NCI-H2081 (cell line): ENCODE data around the gene ATXN1.
A peak's percentile ranks its signal among the peaks of the same experiment; 100 is the strongest.

Source experiments
- DNase-seq, 2 experiments: peaks; one replicate each; lab custom pipeline; 2025; lab: John Stamatoyannopoulos, UW

The ATXN1 gene

GRCh38 chr6:16783509-16783908 is 22.2 kb upstream of the ATXN1 start:
- DNase-seq, result peak in 1 of 2 experiments; percentile 37

GRCh38 chr6:16782278-16782677 is 21.0 kb upstream of the ATXN1 start:
- DNase-seq, result no peak

- DNase-seq, result no peak
Observed at GRCh38 chr6:16781348-16782169, 20.3 kb upstream of the ATXN1 start.

- no peak for DNase-seq
Observed at GRCh38 chr6:16778521-16778920, 17.3 kb upstream of the ATXN1 start.

GRCh38 chr6:16777794-16778193 is 16.5 kb upstream of the ATXN1 start:
- DNase-seq, result no peak

GRCh38 chr6:16776394-16777017 is 15.2 kb upstream of the ATXN1 start:
- DNase-seq, result no peak

GRCh38 chr6:16774437-16774836 is 13.2 kb upstream of the ATXN1 start:
- no peak for DNase-seq

- no peak for DNase-seq
Observed at GRCh38 chr6:16773362-16773761, 12.1 kb upstream of the ATXN1 start.

GRCh38 chr6:16770701-16771569 is 9.7 kb upstream of the ATXN1 start:
- DNase-seq, result peak; percentile 61 to 73

- no peak for DNase-seq
Observed at GRCh38 chr6:16769986-16770376, 8.7 kb upstream of the ATXN1 start.

- DNase-seq, result no peak
Observed at GRCh38 chr6:16769131-16769985, 8.1 kb upstream of the ATXN1 start.

GRCh38 chr6:16768477-16768830 is 7.2 kb upstream of the ATXN1 start:
- DNase-seq, result no peak

GRCh38 chr6:16767765-16768476 is 6.7 kb upstream of the ATXN1 start:
- DNase-seq, result no peak

GRCh38 chr6:16766836-16767745 is 5.8 kb upstream of the ATXN1 start:
- no peak for DNase-seq

GRCh38 chr6:16766043-16766536 is 4.8 kb upstream of the ATXN1 start:
- no peak for DNase-seq

GRCh38 chr6:16765235-16765634 is 4.0 kb upstream of the ATXN1 start:
- no peak for DNase-seq

GRCh38 chr6:16764188-16764950 is 3.1 kb upstream of the ATXN1 start:
- DNase-seq, result peak in 1 of 2 experiments; percentile 15

GRCh38 chr6:16762550-16763477 is 1.6 kb upstream of the ATXN1 start:
- DNase-seq, result peak; percentile 49 to 68
